GM04503 (cell line): Measurements from ENCODE around the gene CIB1.
A peak's percentile ranks its signal among the peaks of the same experiment; 100 is the strongest.
"Not testable (repeated sequence)": the region's sequence is repeated elsewhere in the genome, so short reads cannot be mapped to it uniquely, and the experiment has no call there.

Experiments
- DNase-seq: peaks from one replicate; pipeline ENCODE4 v3.0.0-alpha.2; 2012; ENCODE audit warnings: low read depth

The CIB1 gene

DNA sequence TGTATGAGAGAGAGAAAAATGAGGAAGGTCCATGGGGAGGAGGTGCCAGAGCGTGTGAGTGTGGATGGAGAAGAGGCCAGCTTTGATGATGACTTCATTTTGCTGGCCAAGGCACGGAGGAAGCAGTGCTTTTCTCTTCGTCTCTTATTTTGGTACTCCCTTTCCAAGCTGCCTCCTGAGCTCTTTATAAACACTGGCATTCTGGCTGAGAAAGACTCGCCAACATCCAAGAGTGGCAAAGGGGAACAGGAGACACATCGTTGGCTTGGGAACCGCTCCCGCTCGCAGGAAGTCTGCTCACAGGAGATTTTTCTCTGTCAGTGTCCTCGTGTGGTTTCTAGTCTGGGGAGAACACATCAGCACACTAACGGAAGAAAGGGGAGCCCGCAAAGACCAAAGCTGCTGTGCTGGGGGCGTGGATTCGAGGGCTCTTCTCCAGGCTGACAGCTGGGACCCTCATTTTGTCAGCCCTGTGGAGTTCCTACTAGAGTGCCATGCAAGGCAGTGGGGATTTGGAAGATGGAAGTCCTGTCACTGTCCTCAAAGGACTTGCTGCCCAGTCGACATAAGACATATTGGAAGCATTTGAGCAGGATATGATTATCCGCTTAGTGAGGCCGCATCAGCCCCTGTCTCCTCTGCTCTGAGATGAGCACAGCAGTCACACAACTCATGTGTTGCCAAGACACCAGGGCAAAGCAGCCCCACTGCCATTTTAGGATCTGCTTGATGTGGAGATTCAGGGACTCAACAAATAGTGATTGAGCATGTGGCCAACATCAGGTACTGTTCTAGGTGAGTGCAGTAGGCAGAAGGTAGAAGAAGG, 40.6 kb downstream of the CIB1 start:
- no peak for DNase-seq

DNA sequence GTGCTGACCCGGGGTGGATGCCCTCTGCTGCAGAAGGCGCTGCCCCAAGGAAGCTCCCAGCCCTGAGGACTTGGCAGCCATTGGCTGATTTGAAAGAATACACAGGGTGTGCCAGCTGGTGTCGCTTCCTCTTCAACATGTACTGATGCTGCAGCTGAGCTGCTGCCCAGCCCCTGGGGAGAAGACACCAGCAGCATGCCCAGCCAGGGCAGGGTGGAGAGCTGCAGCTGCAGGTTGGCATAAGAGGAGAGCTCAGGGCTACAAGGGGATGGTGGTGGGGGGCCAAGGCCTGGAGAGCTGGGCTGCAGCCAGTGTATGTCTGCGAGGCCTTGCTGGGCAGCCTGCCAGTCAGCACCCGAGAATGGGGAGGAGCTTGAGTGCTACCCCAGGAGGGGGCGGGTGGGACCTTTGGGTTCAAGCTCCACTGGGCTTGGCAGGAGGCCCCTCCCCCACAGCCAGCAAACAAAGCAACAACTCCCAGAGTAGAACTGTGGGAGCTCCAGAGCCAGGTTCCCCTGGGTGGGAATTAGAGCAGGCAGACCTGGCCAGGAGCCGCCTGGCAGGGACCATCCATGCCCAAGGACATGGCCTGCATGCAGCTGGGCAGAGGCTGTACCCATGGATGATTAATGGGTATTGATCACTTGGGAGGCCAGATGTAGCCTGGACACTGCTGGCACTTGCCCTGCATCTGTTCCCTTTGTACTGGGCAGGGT, 41.8 kb downstream of the CIB1 start:
- no peak for DNase-seq

DNA sequence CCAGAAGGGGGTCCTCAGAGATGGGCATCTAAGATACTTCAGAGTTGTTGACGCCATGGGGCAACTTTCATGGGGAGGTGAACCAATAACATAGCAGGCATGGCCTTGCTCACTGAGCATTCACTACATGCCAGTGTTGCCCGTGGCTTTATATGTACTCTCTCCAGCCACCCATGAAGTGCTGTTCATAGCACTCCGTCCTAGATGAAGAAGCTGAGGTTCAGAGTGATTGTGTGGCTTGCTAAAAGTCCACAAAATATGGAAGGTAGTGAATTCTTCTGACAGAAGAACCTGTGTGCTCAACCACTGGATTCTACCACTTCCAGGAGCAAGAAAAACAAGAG, 42.4 kb downstream of the CIB1 start:
- no peak for DNase-seq

DNA sequence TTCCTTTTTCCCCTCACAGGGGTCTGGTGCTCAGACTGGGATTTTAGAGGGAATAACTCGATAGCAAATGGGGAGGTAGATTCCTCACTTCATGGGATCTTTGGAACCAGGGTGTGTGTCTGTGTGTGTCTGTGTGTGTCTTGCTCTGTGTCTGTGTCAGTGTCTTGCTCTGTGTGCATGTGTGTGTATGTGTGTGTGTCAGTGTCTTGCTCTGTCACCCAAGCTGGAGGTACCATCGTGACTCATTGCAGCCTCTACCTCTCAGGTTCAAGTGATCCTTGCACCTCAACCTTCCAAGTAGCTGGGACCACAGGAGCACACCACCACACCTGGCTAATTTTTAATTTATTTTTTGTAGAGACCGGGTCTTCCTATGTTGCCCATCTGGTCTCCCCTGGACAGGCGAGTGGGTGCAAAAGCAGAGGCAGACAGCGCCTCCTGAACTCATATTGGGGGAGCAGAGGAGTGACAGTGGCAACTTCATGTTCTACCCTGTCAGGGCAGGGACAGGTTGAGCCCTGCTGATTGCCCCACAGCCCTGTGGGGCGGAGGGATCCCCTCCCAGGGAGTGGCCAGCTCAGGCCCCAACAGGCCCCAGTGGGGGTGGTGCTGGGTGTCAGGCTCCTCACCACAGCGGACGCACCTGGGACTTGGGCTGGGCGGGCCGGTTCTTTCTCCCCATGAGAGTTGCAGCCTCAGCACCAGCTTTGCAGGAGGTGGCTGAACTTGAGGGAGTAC, 43.0 kb downstream of the CIB1 start:
- DNase-seq = no peak

DNA sequence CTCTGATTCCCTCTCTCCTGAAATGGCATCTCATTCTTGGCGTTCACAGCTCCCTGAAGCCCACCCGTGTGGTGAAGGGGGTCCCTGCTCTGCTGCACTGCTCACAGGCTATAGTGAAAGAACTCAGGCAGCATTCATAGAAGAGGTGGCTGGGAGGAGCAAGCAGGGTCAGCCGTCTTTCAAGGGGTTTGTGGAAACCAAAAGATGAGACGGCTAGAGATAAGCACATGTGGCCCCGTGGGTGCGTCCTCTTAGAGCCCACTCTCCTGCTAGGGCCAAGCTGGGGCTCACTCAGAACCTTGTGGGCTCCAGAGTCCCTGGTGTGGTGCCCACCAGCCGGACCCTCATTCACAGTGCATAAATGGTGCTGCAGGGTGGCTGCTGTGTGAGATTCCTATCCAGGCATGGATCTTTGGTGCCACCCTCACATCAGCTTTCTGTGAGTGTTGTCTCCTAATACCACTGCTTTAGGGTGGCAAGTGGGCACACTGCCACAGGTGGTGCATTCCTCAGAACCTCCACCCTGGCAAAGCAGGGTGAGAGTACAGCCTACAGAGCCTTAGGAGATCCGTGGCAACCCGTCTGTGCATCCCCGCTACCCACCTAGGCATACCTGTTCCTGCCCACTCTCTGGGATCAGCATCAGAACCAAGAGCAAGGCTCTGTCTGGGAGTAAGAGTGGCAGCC, 43.8 kb downstream of the CIB1 start:
- no peak for DNase-seq

- no peak for DNase-seq
Observed at GRCh38 chr15:90188914-90189748, 44.6 kb downstream of the CIB1 start.

DNA sequence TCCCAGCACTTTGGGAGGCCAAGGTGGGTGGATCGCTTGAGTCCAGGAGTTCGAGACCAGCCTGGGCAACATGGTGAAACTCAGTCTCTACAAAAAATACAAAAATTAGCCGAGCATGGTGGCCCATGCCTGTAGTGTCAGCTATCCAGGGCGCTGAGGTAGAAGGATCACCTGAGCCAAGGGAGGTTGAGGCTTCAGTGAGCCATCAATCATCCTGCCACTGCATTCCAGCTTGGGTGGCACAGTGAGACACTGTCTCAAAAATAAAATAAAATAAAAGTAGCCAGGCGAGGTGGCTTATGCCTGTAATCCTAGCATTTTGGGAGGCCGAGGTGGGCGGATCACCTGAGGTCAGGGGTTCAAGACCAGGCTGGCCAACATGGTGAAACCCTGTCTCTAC, 45.7 kb downstream of the CIB1 start:
- not testable (repeated sequence) for DNase-seq

DNA sequence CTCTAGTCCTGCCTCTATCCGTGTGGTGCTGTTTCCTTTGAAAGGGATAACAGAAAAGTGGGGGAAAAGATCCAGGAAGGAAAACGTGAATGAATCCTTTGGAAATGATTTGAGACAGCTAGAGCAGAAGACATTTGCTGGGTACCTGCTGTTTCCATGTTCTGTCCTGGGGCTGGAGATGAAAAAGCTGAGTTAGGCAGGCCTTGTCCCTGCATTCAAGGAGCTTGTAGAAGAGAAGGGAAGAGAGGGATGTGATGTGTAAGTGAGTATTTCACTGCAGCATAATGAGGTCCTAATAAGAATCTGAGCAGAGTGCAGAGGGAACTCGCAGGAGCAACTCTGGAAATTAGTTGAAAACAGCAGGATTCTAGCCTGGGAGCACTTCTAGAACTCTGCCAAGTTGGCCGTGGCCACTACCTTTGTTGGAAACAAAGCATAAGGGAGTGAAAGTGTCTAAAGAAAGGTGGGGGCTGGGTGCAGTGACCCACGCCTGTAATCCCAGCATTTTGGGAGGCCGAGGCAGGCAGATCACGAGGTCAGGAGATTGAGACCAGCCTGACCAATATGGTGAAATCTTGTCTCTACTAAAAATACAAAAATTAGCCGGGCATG, 46.4 kb downstream of the CIB1 start:
- DNase-seq = no peak

DNA sequence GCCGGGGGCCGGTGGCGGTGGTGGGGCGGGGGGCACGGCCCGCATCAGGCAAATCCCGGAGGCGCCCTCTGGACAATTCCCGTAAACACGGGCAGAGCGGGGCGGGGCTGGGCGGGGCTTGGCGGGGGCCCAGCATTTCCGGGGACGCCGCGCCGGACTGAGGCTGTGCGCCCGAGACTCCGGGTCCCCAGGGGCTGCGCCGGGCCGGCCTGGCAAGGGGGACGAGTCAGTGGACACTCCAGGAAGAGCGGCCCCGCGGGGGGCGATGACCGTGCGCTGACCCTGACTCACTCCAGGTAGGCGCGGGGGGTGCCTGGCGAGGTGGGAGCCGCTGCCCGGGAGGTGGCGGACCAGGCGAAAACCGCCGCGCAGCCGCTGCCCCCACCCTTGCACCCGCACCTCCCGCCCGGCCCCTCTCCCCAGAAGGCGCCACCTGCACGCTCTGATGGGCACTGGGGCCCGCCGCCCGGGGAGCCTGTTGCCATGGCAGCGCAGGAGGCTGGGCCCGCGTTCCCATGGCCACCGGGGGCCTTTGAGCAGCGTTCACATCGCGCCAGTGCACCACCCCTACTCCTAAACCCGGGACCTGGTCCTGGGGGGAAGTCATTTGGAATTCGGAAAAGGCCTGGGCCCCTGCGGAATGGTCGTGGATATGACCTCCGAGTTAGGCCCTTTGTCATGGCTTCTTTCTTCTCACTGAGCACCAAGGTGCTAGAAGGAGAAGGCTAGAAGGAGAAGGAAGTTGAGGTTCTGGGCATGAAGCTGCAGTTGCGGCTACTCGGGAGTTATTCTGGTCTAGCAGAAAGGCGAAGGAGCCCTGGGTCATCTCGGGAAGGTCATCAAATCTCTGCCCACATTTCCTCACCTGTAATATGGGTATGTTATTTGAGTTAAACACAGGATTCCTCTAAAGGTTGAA, 48.7 kb downstream of the CIB1 start:
- DNase-seq = no peak

GRCh38 chr15:90184119-90184785, 49.5 kb downstream of the CIB1 start:
- DNase-seq = peak; percentile 20

DNA sequence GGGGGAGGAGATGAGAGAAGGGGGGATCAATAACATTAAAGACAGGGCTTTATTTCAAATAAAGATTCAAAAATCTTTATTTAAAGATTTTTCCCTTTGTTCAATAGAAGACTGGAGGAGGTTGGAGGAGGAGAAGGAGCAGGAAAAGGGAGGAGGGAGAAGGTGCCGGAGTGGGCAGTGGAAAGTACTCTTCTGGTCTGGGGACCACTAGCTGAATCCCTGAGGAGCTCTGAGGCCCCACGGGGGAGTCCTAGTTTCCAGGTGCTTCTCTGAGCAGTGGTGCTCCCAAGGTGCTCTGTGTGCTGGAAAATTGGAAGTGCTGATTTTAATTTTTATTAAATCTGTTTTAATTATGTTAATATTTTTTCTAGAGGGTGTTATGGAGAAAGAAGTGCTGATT, 52.0 kb downstream of the CIB1 start:
- no peak for DNase-seq
